ENCODE data around the gene ABHD11. TPM values are rescaled to one million over a fixed set of nuclear protein-coding genes. Genes with fewer than 3 reads are reported as not detected.

The ABHD11 gene
- total and polyA plus RNA-seq, 2 donors (not counting 1 experiment from before 2014, with no cell fraction given), result 6.5 to 7.1 TPM

- Histone ChIP-seq H3K36me3 (ENCODE audit: control insufficient read depth, insufficient read depth, low read length) (no peaks in the 10 kb centered on the region), H3K4me3 (replicated peaks in 1 of 4; ENCODE audit: control extremely low read depth in 1 of 4, insufficient read depth in 1 of 4, low read depth in 3 of 4, low read length in 4 of 4) (no peak overlapping the region), H2AFZ (ENCODE audit: low read length) (no peak overlapping the region), H3K27ac (ENCODE audit: insufficient read depth, low read length) (no peak overlapping the region), H4K20me1 (ENCODE audit: control insufficient read depth, extremely low read depth, insufficient read depth, low read length) (no peaks in the 10 kb centered on the region), H3K4me2 (ENCODE audit: extremely low read depth, insufficient read depth, low read length) (no peak overlapping the region), H3K9ac (ENCODE audit: insufficient read depth, low read length) (no peak overlapping the region), H3K9me3 (ENCODE audit: control insufficient read depth, insufficient read depth, low read depth, low read length) (no peaks in the 10 kb centered on the region), H3K27me3 (ENCODE audit: control insufficient read depth, insufficient read depth, low read length) (no peaks in the 10 kb centered on the region), H3K4me1 (ENCODE audit: control insufficient read depth, extremely low read depth, insufficient read depth, low read length) (peaks cover 2% of the 10 kb centered on the region), H3K79me2 (ENCODE audit: control insufficient read depth, insufficient read depth, low read length) (no peaks in the 10 kb centered on the region)
- TF ChIP-seq EZH2 (IDR thresholded peaks at IDR 0.05; ENCODE audit: low read length, missing control alignments), result no peak
- TF ChIP-seq CTCF (conservative IDR thresholded peaks at IDR 0.05 in 1 of 2, IDR thresholded peaks at IDR 0.05 in 1 of 2; ENCODE audit: low read depth in 1 of 2, low read length in 2 of 2), result no peak
- DNase-seq (ENCODE audit: low read depth in 2 of 2), result no peak
Measured at GRCh38 chr7:73742753-73743641, 4.4 kb upstream of the ABHD11 start.

GRCh38 chr7:73742338-73742752 lies 3.7 kb upstream of the ABHD11 start:
- H4K20me1 ChIP-seq (ENCODE audit: control insufficient read depth, extremely low read depth, insufficient read depth, low read length), result no peaks in the 10 kb centered on the region
- DNase-seq (ENCODE audit: low read depth in 2 of 2), result no peak
- H3K36me3 ChIP-seq (ENCODE audit: control insufficient read depth, insufficient read depth, low read length), result no peaks in the 10 kb centered on the region
- H3K9ac ChIP-seq (ENCODE audit: insufficient read depth, low read length), result no peak overlapping the region
- H3K9me3 ChIP-seq (ENCODE audit: control insufficient read depth, insufficient read depth, low read depth, low read length), result no peaks in the 10 kb centered on the region
- H3K79me2 ChIP-seq (ENCODE audit: control insufficient read depth, insufficient read depth, low read length), result peaks cover 4% of the 10 kb centered on the region
- TF ChIP-seq EZH2 (IDR thresholded peaks at IDR 0.05; ENCODE audit: low read length, missing control alignments), result no peak
- no peak for TF ChIP-seq CTCF (conservative IDR thresholded peaks at IDR 0.05 in 1 of 2, IDR thresholded peaks at IDR 0.05 in 1 of 2; ENCODE audit: low read depth in 1 of 2, low read length in 2 of 2)
- no peak overlapping the region for H3K27ac ChIP-seq (ENCODE audit: insufficient read depth, low read length)
- no peaks in the 10 kb centered on the region for H3K27me3 ChIP-seq (ENCODE audit: control insufficient read depth, insufficient read depth, low read length)
- H2AFZ ChIP-seq (ENCODE audit: low read length), result no peak overlapping the region
- H3K4me3 ChIP-seq (replicated peaks in 1 of 4; ENCODE audit: control extremely low read depth in 1 of 4, insufficient read depth in 1 of 4, low read depth in 3 of 4, low read length in 4 of 4), result no peak overlapping the region
- H3K4me2 ChIP-seq (ENCODE audit: extremely low read depth, insufficient read depth, low read length), result no peak overlapping the region
- H3K4me1 ChIP-seq (ENCODE audit: control insufficient read depth, extremely low read depth, insufficient read depth, low read length), result peaks cover 2% of the 10 kb centered on the region

- Histone ChIP-seq H3K9me3 (ENCODE audit: control insufficient read depth, insufficient read depth, low read depth, low read length) (no peaks in the 10 kb centered on the region), H3K79me2 (ENCODE audit: control insufficient read depth, insufficient read depth, low read length) (peaks cover 7% of the 10 kb centered on the region), H3K27me3 (ENCODE audit: control insufficient read depth, insufficient read depth, low read length) (no peaks in the 10 kb centered on the region), H3K4me1 (ENCODE audit: control insufficient read depth, extremely low read depth, insufficient read depth, low read length) (peaks cover 2% of the 10 kb centered on the region), H2AFZ (ENCODE audit: low read length) (no peak overlapping the region), H3K4me3 (replicated peaks in 1 of 4; ENCODE audit: control extremely low read depth in 1 of 4, insufficient read depth in 1 of 4, low read depth in 3 of 4, low read length in 4 of 4) (no peak overlapping the region), H4K20me1 (ENCODE audit: control insufficient read depth, extremely low read depth, insufficient read depth, low read length) (no peaks in the 10 kb centered on the region), H3K4me2 (ENCODE audit: extremely low read depth, insufficient read depth, low read length) (no peak overlapping the region), H3K27ac (ENCODE audit: insufficient read depth, low read length) (no peak overlapping the region), H3K9ac (ENCODE audit: insufficient read depth, low read length) (no peak overlapping the region), H3K36me3 (ENCODE audit: control insufficient read depth, insufficient read depth, low read length) (peaks cover under 1% of the 10 kb centered on the region)
- DNase-seq (ENCODE audit: low read depth in 2 of 2), result no peak
- TF ChIP-seq CTCF (conservative IDR thresholded peaks at IDR 0.05 in 1 of 2, IDR thresholded peaks at IDR 0.05 in 1 of 2; ENCODE audit: low read depth in 1 of 2, low read length in 2 of 2) (no peak), EZH2 (IDR thresholded peaks at IDR 0.05; ENCODE audit: low read length, missing control alignments) (no peak)
Measured at GRCh38 chr7:73741600-73741999, 3.0 kb upstream of the ABHD11 start.
